ENCODE data around the gene UBE2O. TPM values are rescaled to one million over a fixed set of nuclear protein-coding genes. Genes with fewer than 3 reads are reported as not detected.

The UBE2O gene
- total RNA-seq, 3 donors from 2014 or later = 16.2 to 25.0 (median 19.0) TPM

DNA sequence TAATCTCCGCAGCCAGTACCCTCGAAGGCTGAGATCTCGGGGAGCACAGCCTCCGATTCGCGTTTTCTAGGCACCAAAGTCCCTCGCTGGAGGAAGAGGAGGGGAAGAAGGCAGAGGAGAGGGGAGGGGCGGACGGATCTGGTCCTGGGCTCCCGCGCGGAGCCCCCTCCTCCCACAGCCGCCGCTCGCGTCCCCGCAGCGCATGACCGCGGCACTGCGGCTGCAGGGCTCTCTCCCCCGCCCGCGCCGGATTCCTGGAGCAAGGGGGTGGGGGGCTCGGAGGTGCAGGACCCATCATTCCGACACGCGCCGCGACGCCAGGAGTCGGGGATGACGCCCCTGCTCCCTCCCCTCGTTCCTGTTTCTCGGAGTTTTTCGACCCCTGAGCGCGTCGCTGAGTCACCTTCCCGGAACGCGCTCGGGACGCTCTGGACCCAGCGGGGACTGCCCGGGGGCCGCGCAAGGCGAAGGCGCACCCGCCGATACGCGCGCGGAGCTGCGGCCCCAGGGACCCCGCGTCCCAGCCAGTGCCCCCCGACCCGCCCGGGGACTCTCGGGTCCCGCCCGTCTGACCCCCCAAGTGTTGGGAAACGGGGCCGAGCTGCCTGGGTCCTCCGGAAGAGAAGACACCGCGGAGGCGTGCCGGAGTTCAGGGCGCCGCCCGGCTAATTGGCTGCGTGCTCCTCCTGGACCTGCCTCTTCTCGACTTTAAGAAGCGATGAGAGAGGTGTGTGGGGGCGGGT, 70.0 kb downstream of the UBE2O start:
- DNase-seq = peak; percentile 65 to 81 (median 77)
- Histone ChIP-seq H3K4me3 (peak overlapping the region; percentile 26), H3K4me1 (ENCODE audit: low read depth) (peaks cover 28% of the 10 kb centered on the region), H3K36me3 (ENCODE audit: low read depth) (no peaks in the 10 kb centered on the region), H3K9me3 (no peaks in the 10 kb centered on the region)
- TF ChIP-seq, protein P1, sequence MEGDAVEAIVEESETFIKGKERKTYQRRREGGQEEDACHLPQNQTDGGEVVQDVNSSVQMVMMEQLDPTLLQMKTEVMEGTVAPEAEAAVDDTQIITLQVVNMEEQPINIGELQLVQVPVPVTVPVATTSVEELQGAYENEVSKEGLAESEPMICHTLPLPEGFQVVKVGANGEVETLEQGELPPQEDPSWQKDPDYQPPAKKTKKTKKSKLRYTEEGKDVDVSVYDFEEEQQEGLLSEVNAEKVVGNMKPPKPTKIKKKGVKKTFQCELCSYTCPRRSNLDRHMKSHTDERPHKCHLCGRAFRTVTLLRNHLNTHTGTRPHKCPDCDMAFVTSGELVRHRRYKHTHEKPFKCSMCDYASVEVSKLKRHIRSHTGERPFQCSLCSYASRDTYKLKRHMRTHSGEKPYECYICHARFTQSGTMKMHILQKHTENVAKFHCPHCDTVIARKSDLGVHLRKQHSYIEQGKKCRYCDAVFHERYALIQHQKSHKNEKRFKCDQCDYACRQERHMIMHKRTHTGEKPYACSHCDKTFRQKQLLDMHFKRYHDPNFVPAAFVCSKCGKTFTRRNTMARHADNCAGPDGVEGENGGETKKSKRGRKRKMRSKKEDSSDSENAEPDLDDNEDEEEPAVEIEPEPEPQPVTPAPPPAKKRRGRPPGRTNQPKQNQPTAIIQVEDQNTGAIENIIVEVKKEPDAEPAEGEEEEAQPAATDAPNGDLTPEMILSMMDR (IDR thresholded peaks at IDR 0.05) = no peak
- intact Hi-C loops (cut with DNase I, micrococcal nuclease) = no loop called here
- ATAC-seq = peak; percentile 57

DNA sequence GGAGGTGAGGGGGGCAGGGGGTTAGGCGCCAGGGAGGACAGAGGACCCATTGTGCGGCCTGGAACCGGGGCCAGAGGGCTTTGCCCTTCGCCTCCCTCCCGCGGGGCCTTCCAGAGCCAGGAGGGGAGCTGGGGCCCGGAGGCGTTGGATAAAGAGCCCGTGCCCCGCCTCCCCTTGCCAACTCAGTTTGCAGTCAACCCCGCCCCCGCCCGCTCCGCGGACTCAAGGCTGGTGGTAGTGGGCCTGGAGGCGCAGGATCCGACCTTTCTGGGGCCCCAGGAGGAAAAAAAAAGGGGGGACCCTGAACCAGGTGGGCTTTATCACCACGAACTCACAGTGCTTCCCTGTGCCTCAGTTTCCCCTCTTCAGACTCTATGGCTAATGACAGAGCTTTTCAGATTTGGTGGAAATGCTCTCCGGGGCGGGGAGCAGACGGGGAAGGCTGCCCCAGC, 70.6 kb downstream of the UBE2O start:
- Histone ChIP-seq H3K4me1 (ENCODE audit: low read depth) (peaks cover 28% of the 10 kb centered on the region), H3K4me3 (no peak overlapping the region), H3K9me3 (no peaks in the 10 kb centered on the region), H3K36me3 (ENCODE audit: low read depth) (no peaks in the 10 kb centered on the region)
- ATAC-seq = no peak
- DNase-seq = peak in 2 of 3 donors; percentile 35 to 42
- intact Hi-C loops (cut with DNase I, micrococcal nuclease) = no loop called here
- TF ChIP-seq, protein P1 (IDR thresholded peaks at IDR 0.05) = no peak

DNA sequence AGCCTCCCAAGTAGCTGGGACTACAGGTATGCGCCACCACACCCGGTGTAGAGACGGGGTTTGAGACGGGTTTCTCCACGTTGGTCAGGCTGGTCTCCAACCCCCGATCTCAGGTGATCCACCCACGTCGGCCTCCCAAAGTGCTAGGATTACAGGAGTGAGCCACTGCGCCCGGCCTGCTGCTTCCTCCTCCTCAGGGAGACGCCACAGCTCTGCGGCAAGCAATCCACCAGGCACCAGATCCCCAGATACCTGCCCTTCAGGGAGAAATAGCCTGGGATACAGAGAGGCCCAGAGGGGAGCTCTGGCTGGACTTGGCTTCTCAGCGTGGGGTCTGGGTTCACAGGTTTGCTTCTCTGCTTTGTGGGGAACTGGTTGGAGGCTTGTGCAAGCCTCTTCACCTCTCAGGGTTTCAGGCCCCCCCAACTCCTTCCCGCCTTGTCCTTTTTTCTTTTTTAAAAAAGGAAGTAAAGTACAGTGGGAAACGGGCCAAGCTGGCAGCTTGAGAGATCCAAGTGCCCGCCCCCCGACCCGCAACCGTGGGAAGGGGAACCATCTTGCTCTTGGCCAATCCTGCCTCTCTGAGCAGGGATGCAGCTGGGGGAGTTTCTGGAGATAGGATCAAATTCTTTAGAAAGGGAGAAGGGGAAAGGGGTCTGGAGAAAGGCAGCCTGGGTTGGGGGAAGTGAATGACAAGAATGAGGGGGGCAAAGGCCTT, 71.2 kb downstream of the UBE2O start:
- Histone ChIP-seq H3K9me3 (no peaks in the 10 kb centered on the region), H3K4me1 (ENCODE audit: low read depth) (peaks cover 28% of the 10 kb centered on the region), H3K36me3 (ENCODE audit: low read depth) (no peaks in the 10 kb centered on the region), H3K4me3 (no peak overlapping the region)
- peak in 1 of 3 donors; percentile 50 for DNase-seq
- TF ChIP-seq, protein P1 (IDR thresholded peaks at IDR 0.05) = no peak
- no peak for ATAC-seq
- intact Hi-C loops (cut with DNase I, micrococcal nuclease) = no loop called here

DNA sequence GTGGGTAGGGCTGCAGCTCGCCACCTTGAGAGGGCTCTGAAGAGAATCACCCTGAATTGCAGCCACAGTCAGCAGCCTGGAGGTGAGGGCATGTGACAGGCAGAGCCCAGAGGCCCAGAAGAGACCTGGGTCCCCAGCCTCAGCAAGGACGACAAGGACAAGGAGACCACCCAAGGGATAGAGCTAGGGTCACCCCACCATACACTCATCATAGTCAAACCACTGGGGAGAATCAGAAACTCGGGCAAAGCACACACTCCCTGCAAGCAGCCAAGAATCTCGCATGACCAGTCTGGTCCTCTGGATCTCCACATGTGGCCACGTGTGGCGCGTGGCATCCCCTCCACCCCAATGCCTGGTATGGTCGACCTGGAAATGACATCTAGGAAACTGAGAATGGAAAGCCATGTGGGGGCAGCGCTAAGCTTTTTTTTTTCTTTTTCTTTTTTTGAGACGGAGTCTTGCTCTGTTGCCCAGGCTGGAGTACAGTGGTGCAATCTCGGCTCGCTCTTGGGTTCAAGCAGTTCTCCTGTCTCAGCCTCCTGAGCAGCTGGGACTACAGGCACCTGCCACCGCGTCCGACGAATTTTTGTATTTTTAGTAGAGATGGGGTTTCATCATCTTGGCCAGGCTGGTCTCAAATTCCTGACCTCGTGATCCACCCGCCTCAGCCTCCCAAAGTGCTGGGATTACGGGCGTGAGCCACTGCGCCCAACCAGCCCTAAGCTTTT, 73.1 kb downstream of the UBE2O start:
- Histone ChIP-seq H3K36me3 (ENCODE audit: low read depth) (no peaks in the 10 kb centered on the region), H3K9me3 (no peaks in the 10 kb centered on the region), H3K4me3 (no peak overlapping the region), H3K4me1 (ENCODE audit: low read depth) (peaks cover 15% of the 10 kb centered on the region)
- DNase-seq (no peak), ATAC-seq (no peak)
- intact Hi-C loops (cut with DNase I, micrococcal nuclease) = no loop called here
- TF ChIP-seq, protein P1 (IDR thresholded peaks at IDR 0.05) = no peak

DNA sequence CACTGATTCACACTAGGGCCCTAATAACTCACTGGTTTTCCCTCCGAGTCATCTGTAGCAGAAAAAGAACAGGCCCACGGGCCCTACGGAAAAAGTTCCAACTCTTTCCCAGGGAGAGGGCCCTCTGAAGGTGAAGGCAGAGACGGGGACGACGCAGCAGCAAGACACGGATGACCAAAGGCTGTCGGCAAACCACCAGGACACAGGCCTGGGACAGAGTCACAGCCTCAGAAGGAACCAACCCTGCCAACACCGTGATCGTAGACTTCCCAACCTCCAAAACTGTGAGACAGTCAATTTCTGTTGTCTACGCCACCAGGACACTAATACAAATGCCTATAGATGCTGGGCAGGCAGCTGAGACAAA, 73.7 kb downstream of the UBE2O start:
- no peak for ATAC-seq
- intact Hi-C loops (cut with DNase I, micrococcal nuclease) = no loop called here
- Histone ChIP-seq H3K4me1 (ENCODE audit: low read depth) (peaks cover 11% of the 10 kb centered on the region), H3K4me3 (no peak overlapping the region), H3K36me3 (ENCODE audit: low read depth) (no peaks in the 10 kb centered on the region), H3K9me3 (no peaks in the 10 kb centered on the region)
- no peak for DNase-seq
- TF ChIP-seq, protein P1 (IDR thresholded peaks at IDR 0.05) = no peak
